Measurements from ENCODE around the gene MAP4.
A peak's percentile ranks its signal among the peaks of the same experiment; 100 is the strongest.

Gene MAP4

DNA sequence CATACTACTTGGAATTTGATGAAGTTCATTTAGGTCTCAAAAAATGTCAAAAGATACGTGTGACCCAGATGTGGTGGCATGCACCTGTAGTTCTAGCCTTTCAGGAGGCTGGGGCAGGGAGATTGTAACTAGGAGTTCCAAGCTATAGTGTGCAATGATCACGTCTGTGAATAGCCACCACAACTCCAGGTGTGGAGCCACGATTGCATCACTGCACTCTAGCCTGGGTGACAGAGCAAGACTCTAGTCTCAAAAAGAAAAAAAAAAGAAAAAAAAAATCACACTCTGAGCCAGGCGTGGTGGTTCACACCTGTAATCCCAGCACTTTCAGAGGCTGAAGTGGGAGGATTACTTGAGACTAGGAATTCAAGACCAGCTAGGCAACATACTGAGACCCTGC is 14.2 kb downstream of the MAP4 start:
- Histone ChIP-seq H2AFZ (ENCODE audit: insufficient read depth, low read length, poor library complexity) (no peak overlapping the region), H3K79me1 (ENCODE audit: low read length) (no peaks in the 10 kb centered on the region), H3K27ac (ENCODE audit: low read depth, low read length) (no peak overlapping the region), H4K12ac (ENCODE audit: low read depth, low read length) (no peak overlapping the region), H3K27me3 (ENCODE audit: insufficient read depth, low read length) (no peaks in the 10 kb centered on the region), H3K79me2 (ENCODE audit: control insufficient read depth, insufficient read depth, low read length, poor library complexity) (no peaks in the 10 kb centered on the region), H3K18ac (ENCODE audit: low read length) (no peak overlapping the region), H3K4me1 (ENCODE audit: control insufficient read depth in 1 of 2, insufficient read depth in 2 of 2, low read length in 2 of 2) (peaks cover 0 to 3% of the 10 kb centered on the region in 2 experiments), H2BK12ac (ENCODE audit: low read length) (no peak overlapping the region), H2BK120ac (ENCODE audit: insufficient read depth, low read length, poor library complexity) (no peak overlapping the region), H4K91ac (ENCODE audit: low read depth, low read length) (no peak overlapping the region), H2AK5ac (ENCODE audit: low read length) (no peak overlapping the region), H3K4me2 (ENCODE audit: low read length) (no peak overlapping the region), H3K36me3 (ENCODE audit: control insufficient read depth in 1 of 2, insufficient read depth in 2 of 2, low read length in 2 of 2) (no peaks in the 10 kb centered on the region), H3K14ac (ENCODE audit: low read length) (no peak overlapping the region), H3K9me3 (ENCODE audit: insufficient read depth, low read depth, low read length) (peaks cover 3% of the 10 kb centered on the region), H2BK5ac (ENCODE audit: low read depth, low read length, poor library complexity) (no peak overlapping the region), H3K23ac (ENCODE audit: low read length) (no peak overlapping the region), H3K9ac (ENCODE audit: low read length) (no peak overlapping the region), H3K4ac (ENCODE audit: low read depth, low read length) (no peak overlapping the region), H4K8ac (ENCODE audit: low read depth, low read length) (no peak overlapping the region), H3K4me3 (ENCODE audit: low read depth, low read length) (no peak overlapping the region)
- no CpG with 5 or more reads among the region's 4 CpGs for WGBS (ENCODE audit: extremely low coverage, insufficient coverage, insufficient read length)
- peak; percentile 55 to 65 for DNase-seq

DNA sequence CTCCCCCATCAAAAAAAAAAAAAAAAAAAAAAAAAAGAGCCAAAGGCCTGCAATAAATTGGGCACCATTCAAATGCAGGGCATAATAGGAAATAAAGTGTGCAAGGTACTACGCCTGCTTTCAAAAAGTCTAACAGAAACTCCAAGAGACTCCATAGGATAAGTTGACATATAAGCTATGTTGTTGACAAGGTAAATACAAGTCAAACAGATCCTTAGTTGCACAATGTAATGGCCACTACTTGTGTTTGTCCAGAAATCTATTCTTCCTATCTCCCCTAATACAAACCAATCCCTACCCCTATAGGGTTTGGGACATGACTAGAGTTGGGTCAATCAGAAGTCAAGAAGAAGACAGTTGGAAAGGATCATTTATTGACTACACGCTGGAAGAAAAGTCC is 16.0 kb downstream of the MAP4 start:
- Histone ChIP-seq H3K79me2 (ENCODE audit: control insufficient read depth, insufficient read depth, low read length, poor library complexity) (no peaks in the 10 kb centered on the region), H3K4me1 (ENCODE audit: control insufficient read depth in 1 of 2, insufficient read depth in 2 of 2, low read length in 2 of 2) (peaks cover 0 to 3% of the 10 kb centered on the region in 2 experiments), H2AFZ (ENCODE audit: insufficient read depth, low read length, poor library complexity) (no peak overlapping the region), H3K4me2 (ENCODE audit: low read length) (no peak overlapping the region), H3K9me3 (ENCODE audit: insufficient read depth, low read depth, low read length) (peaks cover 3% of the 10 kb centered on the region), H2BK12ac (ENCODE audit: low read length) (no peak overlapping the region), H3K79me1 (ENCODE audit: low read length) (no peaks in the 10 kb centered on the region), H3K4ac (ENCODE audit: low read depth, low read length) (no peak overlapping the region), H3K27ac (ENCODE audit: low read depth, low read length) (no peak overlapping the region), H4K91ac (ENCODE audit: low read depth, low read length) (no peak overlapping the region), H2BK120ac (ENCODE audit: insufficient read depth, low read length, poor library complexity) (no peak overlapping the region), H3K23ac (ENCODE audit: low read length) (no peak overlapping the region), H3K9ac (ENCODE audit: low read length) (no peak overlapping the region), H3K14ac (ENCODE audit: low read length) (no peak overlapping the region), H3K36me3 (ENCODE audit: control insufficient read depth in 1 of 2, insufficient read depth in 2 of 2, low read length in 2 of 2) (peaks cover 0 to 2% of the 10 kb centered on the region in 2 experiments), H4K8ac (ENCODE audit: low read depth, low read length) (no peak overlapping the region), H2AK5ac (ENCODE audit: low read length) (no peak overlapping the region), H4K12ac (ENCODE audit: low read depth, low read length) (no peak overlapping the region), H2BK5ac (ENCODE audit: low read depth, low read length, poor library complexity) (no peak overlapping the region), H3K4me3 (ENCODE audit: low read depth, low read length) (no peak overlapping the region), H3K18ac (ENCODE audit: low read length) (no peak overlapping the region), H3K27me3 (ENCODE audit: insufficient read depth, low read length) (no peaks in the 10 kb centered on the region)
- no CpG with 5 or more reads among the region's 2 CpGs for WGBS (ENCODE audit: extremely low coverage, insufficient coverage, insufficient read length)
- no peak for DNase-seq

DNA sequence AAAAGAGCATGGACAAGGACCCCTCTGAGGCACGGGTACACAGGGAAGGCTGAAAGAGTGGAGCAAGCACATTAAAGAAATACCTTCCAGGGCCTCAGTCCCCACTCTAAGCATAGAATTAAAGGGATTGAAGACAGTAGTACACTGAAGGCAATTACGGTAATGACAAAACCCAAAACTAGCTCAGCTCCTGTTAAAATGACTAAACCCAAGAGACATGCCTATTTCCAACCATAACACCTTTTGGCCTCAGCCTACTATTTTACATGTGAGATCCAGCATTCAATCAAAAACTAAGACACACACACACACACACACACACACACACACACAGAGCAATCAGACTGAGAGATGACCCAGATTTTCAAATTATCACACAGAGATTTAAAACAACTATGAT is 19.8 kb downstream of the MAP4 start:
- H3K9me3 ChIP-seq (ENCODE audit: insufficient read depth, low read depth, low read length): no peaks in the 10 kb centered on the region

DNA sequence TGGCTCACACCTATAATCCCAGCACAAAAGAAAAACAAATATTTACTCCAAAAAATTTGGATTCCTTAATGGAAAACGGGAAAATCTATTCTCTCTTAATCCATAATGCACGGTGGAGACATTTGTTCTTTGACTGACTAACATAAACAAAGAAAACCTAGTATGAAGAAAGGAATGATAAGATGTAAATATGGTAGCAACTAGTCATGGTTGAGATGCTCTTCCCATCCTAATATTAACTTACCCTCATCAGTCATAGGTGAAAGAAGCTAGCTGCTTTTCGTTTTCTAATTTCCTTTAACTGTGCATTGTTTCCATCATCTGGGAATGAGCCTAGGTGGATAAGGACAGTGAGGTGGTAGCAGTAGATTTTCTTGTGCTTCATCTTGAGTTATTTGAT is 22.0 kb downstream of the MAP4 start:
- Histone ChIP-seq H4K12ac (ENCODE audit: low read depth, low read length) (no peak overlapping the region), H3K14ac (ENCODE audit: low read length) (no peak overlapping the region), H3K36me3 (ENCODE audit: control insufficient read depth in 1 of 2, insufficient read depth in 2 of 2, low read length in 2 of 2) (peaks cover 5 to 9% of the 10 kb centered on the region in 2 experiments), H3K4me2 (ENCODE audit: low read length) (no peak overlapping the region), H3K18ac (ENCODE audit: low read length) (no peak overlapping the region), H3K79me2 (ENCODE audit: control insufficient read depth, insufficient read depth, low read length, poor library complexity) (no peaks in the 10 kb centered on the region), H3K4ac (ENCODE audit: low read depth, low read length) (no peak overlapping the region), H2AK5ac (ENCODE audit: low read length) (no peak overlapping the region), H3K4me3 (ENCODE audit: low read depth, low read length) (no peak overlapping the region), H2AFZ (ENCODE audit: insufficient read depth, low read length, poor library complexity) (no peak overlapping the region), H2BK5ac (ENCODE audit: low read depth, low read length, poor library complexity) (no peak overlapping the region), H3K79me1 (ENCODE audit: low read length) (no peaks in the 10 kb centered on the region), H2BK120ac (ENCODE audit: insufficient read depth, low read length, poor library complexity) (no peak overlapping the region), H4K8ac (ENCODE audit: low read depth, low read length) (no peak overlapping the region), H3K23ac (ENCODE audit: low read length) (no peak overlapping the region), H3K27me3 (ENCODE audit: insufficient read depth, low read length) (no peaks in the 10 kb centered on the region), H3K9ac (ENCODE audit: low read length) (no peak overlapping the region), H2BK12ac (ENCODE audit: low read length) (no peak overlapping the region), H4K91ac (ENCODE audit: low read depth, low read length) (no peak overlapping the region), H3K9me3 (ENCODE audit: insufficient read depth, low read depth, low read length) (no peaks in the 10 kb centered on the region), H3K27ac (ENCODE audit: low read depth, low read length) (no peak overlapping the region), H3K4me1 (ENCODE audit: control insufficient read depth in 1 of 2, insufficient read depth in 2 of 2, low read length in 2 of 2) (no peaks in the 10 kb centered on the region)
- DNase-seq: no peak
- WGBS (ENCODE audit: extremely low coverage, insufficient coverage, insufficient read length): no CpG with 5 or more reads among the region's 3 CpGs

More for the DNA sequence above, 19.8 kb downstream of the MAP4 start:
- H3K79me2 ChIP-seq (ENCODE audit: control insufficient read depth, insufficient read depth, low read length, poor library complexity): no peaks in the 10 kb centered on the region
- no peak overlapping the region for H2BK12ac ChIP-seq (ENCODE audit: low read length)
- no peak overlapping the region for H3K4ac ChIP-seq (ENCODE audit: low read depth, low read length)
- no peak overlapping the region for H3K4me2 ChIP-seq (ENCODE audit: low read length)
- H3K14ac ChIP-seq (ENCODE audit: low read length): no peak overlapping the region
- H3K4me3 ChIP-seq (ENCODE audit: low read depth, low read length): no peak overlapping the region
- no peak overlapping the region for H3K18ac ChIP-seq (ENCODE audit: low read length)
- H4K8ac ChIP-seq (ENCODE audit: low read depth, low read length): no peak overlapping the region
- H4K91ac ChIP-seq (ENCODE audit: low read depth, low read length): no peak overlapping the region
- no CpG with 5 or more reads among the region's 2 CpGs for WGBS (ENCODE audit: extremely low coverage, insufficient coverage, insufficient read length)
- no peak overlapping the region for H4K12ac ChIP-seq (ENCODE audit: low read depth, low read length)
- no peaks in the 10 kb centered on the region for H3K4me1 ChIP-seq (ENCODE audit: control insufficient read depth in 1 of 2, insufficient read depth in 2 of 2, low read length in 2 of 2)
- no peak overlapping the region for H2BK5ac ChIP-seq (ENCODE audit: low read depth, low read length, poor library complexity)
- DNase-seq: no peak
- no peak overlapping the region for H2AFZ ChIP-seq (ENCODE audit: insufficient read depth, low read length, poor library complexity)
- H3K36me3 ChIP-seq (ENCODE audit: control insufficient read depth in 1 of 2, insufficient read depth in 2 of 2, low read length in 2 of 2): peaks cover 2 to 6% of the 10 kb centered on the region in 2 experiments
- no peaks in the 10 kb centered on the region for H3K79me1 ChIP-seq (ENCODE audit: low read length)
- no peak overlapping the region for H3K27ac ChIP-seq (ENCODE audit: low read depth, low read length)
- H2AK5ac ChIP-seq (ENCODE audit: low read length): no peak overlapping the region
- no peak overlapping the region for H3K9ac ChIP-seq (ENCODE audit: low read length)
- no peak overlapping the region for H2BK120ac ChIP-seq (ENCODE audit: insufficient read depth, low read length, poor library complexity)
- no peak overlapping the region for H3K23ac ChIP-seq (ENCODE audit: low read length)
- H3K27me3 ChIP-seq (ENCODE audit: insufficient read depth, low read length): no peaks in the 10 kb centered on the region

All from trophoblast cell (in vitro differentiated cells and primary cell).